GM21381 (cell line): ENCODE measurements around the gene PSMD3.

Source experiments
- ATAC-seq: cut with Tn5 transposase; IDR thresholded peaks from one replicate; pipeline ENCODE4 v1.9.1; 2021; ENCODE audit warnings: mild to moderate bottlenecking, moderate library complexity; ENCODE audit not compliant: unreplicated experiment

PSMD3 gene

GRCh38 chr17:39955726-39956225 is 24.8 kb upstream of the PSMD3 start:
- no peak for ATAC-seq

- no peak for ATAC-seq
Measured at GRCh38 chr17:39960524-39961041, 20.0 kb upstream of the PSMD3 start.

DNA sequence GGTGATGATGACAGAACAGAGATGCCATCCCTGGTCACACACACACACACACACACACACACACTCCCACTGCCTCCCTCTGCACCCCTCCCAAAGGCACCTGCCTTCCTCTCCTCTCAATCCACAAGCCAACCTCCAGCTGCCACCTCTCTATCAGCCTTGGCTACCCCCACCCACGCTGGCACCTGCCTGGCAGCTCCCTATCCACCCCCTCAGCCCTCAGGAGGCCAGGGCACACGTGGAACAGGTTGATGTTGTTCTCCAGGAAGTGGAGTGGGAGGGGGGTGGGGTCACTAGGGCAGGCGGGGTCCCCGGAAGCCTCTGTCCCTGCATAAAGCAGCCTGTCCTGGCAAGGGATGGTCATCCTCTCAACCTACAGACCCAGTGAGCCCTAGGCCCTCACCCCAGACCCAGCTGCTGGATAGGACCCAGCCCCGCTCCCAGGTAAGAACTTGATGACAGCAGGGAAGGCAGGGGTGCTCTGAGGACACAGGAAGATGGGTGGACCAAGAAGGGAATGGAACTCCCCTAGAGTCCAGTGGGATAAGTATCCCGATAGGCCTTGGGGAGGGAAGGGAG is 17.9 kb upstream of the PSMD3 start, which contains the start of gene GSDMA:
Gene GSDMA (plus strand): TSS at position 363 of the 579 bp plus-strand sequence. CDS start 2,684 bp downstream, outside the sequence.
- no peak for ATAC-seq

DNA sequence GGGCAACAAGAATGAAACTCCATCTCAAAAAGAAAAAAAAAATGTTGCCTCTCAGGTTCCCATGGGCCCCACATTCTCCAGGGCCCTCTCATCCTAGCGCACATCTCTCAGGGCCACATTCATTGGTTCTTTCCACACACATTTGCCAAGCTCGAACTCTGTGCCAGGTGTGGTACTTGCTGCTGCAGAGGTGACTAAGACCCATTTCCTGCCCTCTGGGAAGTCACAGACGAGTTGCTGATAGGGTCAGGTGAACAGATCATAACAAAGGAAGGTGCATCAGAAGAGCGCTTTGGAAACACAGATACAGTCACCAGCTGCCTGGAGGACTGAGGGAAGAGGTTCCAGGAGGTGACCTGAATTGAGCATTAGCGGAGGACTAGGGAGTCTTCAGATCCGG is 16.8 kb upstream of the PSMD3 start:
- no peak for ATAC-seq

GRCh38 chr17:39965017-39965699 is 15.4 kb upstream of the PSMD3 start:
- ATAC-seq: no peak

DNA sequence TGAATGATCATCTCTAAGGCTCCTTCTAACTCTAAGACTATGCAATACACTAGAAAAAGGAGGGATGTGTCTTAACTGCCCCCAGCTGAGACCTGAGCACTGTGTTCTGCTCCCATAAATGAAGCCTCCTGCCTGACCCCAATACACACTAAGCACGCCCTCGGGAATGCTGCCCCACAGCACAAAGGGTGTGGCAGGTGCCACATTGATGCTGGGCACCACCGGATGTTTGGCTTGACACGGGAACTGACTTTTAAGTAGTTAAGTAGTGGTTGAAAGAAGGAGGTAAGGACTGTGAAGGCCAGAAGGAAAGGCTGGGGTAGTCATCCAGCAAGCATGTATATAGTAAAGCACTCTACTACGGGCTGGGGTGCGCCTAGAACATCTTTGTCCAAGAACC is 13.8 kb upstream of the PSMD3 start:
- ATAC-seq: no peak

GRCh38 chr17:39968761-39969160 is 11.8 kb upstream of the PSMD3 start:
- no peak for ATAC-seq

GRCh38 chr17:39969375-39969774 is 11.2 kb upstream of the PSMD3 start:
- no peak for ATAC-seq

DNA sequence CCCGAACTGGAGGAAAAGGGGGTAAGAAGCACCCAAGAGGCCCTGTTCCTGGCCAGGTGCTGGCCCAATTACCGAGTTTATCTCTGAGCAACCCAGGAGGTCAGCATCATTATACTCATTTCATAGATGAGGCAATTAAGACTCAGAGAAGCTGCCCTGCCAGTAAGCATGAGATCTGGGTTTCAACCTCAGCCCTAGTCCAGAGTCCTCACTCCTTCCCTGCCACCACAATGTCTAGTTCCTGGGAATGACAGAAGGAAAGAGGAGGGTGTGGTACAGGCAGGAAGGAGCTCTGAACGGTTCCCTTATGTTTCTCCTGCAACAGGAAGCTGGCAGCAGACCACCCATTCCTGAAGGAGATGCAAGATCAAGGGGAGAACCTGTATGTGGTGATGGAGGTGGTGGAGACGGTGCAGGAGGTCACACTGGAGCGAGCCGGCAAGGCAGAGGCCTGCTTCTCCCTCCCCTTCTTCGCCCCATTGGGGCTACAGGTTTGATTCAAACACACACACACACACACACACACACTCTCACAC is 10.4 kb upstream of the PSMD3 start:
- ATAC-seq: no peak

GRCh38 chr17:39971076-39971603 is 9.5 kb upstream of the PSMD3 start:
- no peak for ATAC-seq

- no peak for ATAC-seq
Measured at GRCh38 chr17:39972271-39972670, 8.3 kb upstream of the PSMD3 start.

DNA sequence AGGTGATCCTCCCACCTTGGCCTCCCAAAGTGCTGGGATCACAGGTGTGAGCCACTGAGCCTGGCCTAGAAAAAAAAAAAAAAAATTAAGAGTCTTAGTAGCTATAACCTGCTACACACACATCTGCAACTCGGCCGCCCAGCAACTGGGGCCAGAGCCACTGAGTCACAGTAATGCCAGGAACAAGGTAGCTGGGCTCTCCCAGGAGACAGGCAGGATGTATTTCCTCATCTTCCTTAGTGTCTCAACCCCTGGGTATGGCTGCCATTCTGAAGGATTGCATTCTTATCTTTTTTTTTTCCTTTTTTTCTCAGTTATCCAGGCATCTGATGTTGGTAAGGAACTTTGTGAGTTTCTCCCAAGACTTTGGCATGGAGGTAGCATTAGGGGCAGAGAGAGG is 7.1 kb upstream of the PSMD3 start:
- ATAC-seq: no peak

DNA sequence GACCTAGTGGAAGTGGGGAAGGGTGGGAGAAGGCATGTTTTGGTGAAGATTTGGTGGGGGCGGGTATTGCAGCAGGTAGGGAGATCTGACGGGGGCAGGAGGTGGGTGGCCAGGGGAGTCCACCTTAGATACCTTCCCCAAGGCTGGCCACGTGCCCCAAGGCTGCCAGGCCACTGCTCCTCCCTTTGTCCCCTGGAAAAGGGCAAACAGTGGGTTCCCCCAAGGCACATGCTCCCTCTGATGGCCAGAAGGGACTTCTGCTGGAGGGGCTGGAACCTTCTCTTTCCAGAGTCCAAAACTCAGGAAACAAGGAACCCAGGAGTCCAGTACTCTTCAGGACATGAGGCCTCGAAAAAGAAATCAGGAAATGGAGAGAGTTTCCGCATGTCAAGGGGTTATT is 6.2 kb upstream of the PSMD3 start:
- ATAC-seq: no peak

DNA sequence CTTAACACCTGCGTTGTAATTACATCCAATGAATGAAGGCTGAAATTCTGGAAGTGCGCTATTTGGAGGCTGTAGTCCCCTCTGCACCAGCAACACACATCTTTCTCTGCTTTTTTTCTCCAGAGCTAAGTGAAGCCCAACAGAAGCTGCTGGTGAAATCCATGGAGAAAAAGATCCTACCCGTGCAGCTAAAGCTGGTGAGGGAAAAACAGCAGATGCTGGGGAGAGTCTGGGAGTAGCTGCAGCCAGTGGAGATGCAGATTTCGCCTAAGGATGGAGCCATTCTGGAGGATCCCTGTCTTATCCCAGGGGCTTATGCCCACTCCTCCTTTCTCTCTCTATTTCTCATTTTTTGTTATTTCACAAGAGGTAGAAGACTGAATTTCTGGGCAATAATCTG is 4.8 kb upstream of the PSMD3 start:
- ATAC-seq: no peak

DNA sequence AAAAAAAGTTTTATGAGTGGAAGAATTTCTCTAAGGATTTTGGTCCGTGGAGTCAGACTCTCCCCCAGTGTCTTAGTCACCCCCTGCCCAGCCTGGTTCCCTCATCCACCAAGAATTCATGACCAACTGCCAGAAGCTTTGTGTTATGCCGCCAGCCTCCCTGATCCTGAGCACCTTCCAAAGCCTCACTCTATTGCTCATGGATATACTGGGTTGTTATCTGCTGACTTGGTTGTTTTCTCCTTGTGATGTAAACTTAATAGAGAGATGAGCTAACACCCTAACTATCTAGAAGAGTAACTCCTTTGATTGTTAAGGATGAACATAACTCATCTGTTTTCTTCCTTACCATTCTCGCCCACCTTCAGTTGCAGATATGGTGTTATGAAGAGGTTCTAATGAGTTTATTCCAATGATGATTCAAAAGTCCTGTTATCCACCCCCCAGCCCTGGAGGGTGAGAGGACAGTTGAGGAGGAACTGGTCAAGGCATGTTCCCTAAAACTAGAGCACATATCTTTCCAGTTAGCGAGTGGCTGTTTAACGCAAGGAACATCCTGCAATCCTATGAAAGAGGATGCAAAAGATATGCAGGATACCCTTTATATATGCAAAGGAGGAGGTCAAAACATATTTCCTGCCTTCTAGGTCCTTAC is 1.5 kb upstream of the PSMD3 start:
- ATAC-seq: no peak

GRCh38 chr17:39979893-39980350 is 685 bp upstream of the PSMD3 start:
- ATAC-seq: no peak

- ATAC-seq: no peak
Measured at GRCh38 chr17:39981207-39981741, 667 bp downstream of the PSMD3 start.

DNA sequence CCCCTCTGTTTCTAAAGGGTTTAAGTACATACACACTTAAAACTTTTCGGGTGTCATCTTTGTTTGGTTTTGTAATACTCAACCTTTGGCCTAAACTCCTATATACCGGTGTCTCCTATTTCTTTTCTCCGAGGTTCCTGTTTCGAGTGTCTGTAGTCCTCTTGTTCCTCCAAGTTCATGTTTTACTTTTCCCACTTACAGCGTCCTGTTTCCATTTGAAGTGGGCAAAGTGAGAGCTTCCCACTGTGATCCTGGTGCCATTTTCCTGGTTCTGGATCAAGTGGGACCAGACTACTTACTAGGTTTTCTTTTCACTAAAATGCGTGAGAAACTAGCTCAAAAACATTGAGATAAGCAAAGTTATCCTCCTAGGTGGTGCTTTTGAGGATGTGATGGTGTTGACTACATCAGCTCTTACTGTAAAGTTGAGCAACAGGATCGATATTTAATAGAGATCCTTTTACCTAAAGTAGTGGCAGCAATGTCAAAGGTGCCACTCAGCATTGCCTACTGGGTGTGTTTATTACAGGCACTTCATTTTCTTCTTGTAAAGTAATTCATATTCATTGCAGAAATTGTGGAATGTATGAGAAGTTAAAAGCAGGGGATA is 1.3 kb downstream of the PSMD3 start:
- ATAC-seq: no peak

DNA sequence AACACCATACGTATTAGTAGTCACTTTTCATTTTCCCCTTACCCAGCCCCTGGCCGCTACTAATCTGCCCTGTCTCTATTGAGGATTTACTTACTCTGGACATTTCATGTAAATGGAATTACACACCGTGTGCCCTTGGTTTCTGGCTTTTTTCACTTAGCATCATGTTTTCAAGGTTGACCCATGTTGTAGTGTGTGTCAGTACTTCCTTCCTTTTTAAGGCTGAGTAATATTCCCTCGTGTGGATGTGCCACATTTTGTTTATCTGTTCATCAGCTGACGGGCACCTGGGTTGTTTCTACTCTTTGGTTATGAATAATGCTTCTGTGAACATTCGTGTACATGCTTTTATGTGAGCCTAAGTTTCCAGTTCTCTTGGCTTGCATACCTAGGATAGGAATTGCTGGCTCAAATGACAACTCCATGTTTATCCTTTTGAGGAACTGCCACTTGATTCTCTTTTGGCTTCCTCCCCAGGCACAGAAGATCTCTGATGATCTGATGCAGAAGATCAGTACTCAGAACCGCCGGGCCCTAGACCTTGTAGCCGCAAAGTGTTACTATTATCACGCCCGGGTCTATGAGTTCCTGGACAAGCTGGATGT is 7.7 kb downstream of the PSMD3 start:
- no peak for ATAC-seq

GRCh38 chr17:39994448-39994847 is 13.8 kb downstream of the PSMD3 start:
- ATAC-seq: no peak
